CD4-positive, alpha-beta T cell (primary cell): ENCODE measurements around the gene SESN1. TPM values are rescaled to one million over a fixed set of nuclear protein-coding genes. Genes with fewer than 3 reads are reported as not detected.

Source experiments
- ATAC-seq: fragments of 200-7000 bp; cut with Tn5 transposase; one replicate; pipeline ENCODE4 v1.10.0; 2022; ENCODE audit warnings: mild to moderate bottlenecking; ENCODE audit not compliant: poor library complexity
- CTCF ChIA-PET: fragments of 350-600 bp; sonication (Branson Sonifier 250); formaldehyde crosslinking; loops from one replicate; lab custom pipeline; 2021; ENCODE audit warnings: antibody characterized with exemption, inconsistent platforms; lab: Charles Lee
- POLR2A ChIA-PET: fragments of 350-600 bp; sonication (Branson Sonifier 250); formaldehyde crosslinking; loops from one replicate; lab custom pipeline; 2021; ENCODE audit warnings: antibody characterized with exemption, inconsistent platforms; lab: Charles Lee
- DNase-seq, 14 experiments: peaks; one replicate each; pipeline ENCODE4 v3.0.0-alpha.2; 2013 to 2020; ENCODE audit warnings: mixed read lengths in 2 of 14
- H3K27ac ChIP-seq, 2 donors: one replicate each; pipeline versions ENCODE4 v1.5.1 to v1.7.0; 2013; ENCODE audit warnings: low read length in 2 of 2, low read depth in 1 of 2, mild to moderate bottlenecking in 1 of 2
- H3K27me3 ChIP-seq, 2 experiments: 1 replicate in 1 of 2; 2 replicates in 1 of 2; pipeline versions ENCODE4 v1.6.1 to v1.7.0; 2013; ENCODE audit warnings: low read length in 2 of 2, control low read depth in 1 of 2, mild to moderate bottlenecking in 1 of 2, moderate library complexity in 1 of 2; ENCODE audit not compliant: insufficient read depth in 2 of 2, control insufficient read depth in 1 of 2
- H3K36me3 ChIP-seq: one replicate; pipeline ENCODE4 v1.6.1; 2013; ENCODE audit warnings: low read length, control low read depth; ENCODE audit not compliant: insufficient read depth
- H3K4me1 ChIP-seq: one replicate; pipeline ENCODE4 v1.6.1; 2013; ENCODE audit warnings: low read length, control low read depth; ENCODE audit not compliant: insufficient read depth
- H3K4me3 ChIP-seq: one replicate; pipeline ENCODE4 v1.5.1; 2013; ENCODE audit warnings: mild to moderate bottlenecking, low read length, moderate library complexity
- H3K9me3 ChIP-seq, 2 experiments: 1 replicate in 1 of 2; 2 replicates in 1 of 2; pipeline versions ENCODE4 v1.6.1 to v1.7.0; 2013; ENCODE audit warnings: low read length in 2 of 2, mild to moderate bottlenecking in 2 of 2, control low read depth in 1 of 2, moderate library complexity in 1 of 2; ENCODE audit not compliant: control insufficient read depth in 1 of 2, insufficient read depth in 1 of 2
- H3K27ac Mint-ChIP-seq: one replicate; pipeline ENCODE4 v1.8.0; 2020; ENCODE audit warnings: mixed read lengths
- H3K27me3 Mint-ChIP-seq: one replicate; pipeline ENCODE4 v1.8.0; 2021; ENCODE audit warnings: mixed read lengths
- H3K36me3 Mint-ChIP-seq: one replicate; pipeline ENCODE4 v1.8.0; 2021; ENCODE audit warnings: low read depth, mixed read lengths
- H3K4me1 Mint-ChIP-seq: one replicate; pipeline ENCODE4 v1.8.0; 2021; ENCODE audit warnings: low read depth, mixed read lengths
- H3K4me3 Mint-ChIP-seq: one replicate; pipeline ENCODE4 v1.8.0; 2020; ENCODE audit warnings: mild to moderate bottlenecking, mixed read lengths
- H3K9me3 Mint-ChIP-seq: one replicate; pipeline ENCODE4 v1.8.0; 2020; ENCODE audit warnings: mixed read lengths
- intact Hi-C, 2 experiments: fragments of 100-400 bp; cut with DNase I in 1 of 2; cut with micrococcal nuclease in 1 of 2; formaldehyde crosslinking; loops; one replicate each; pipeline versions ENCODE4 v1.15.1 to v1.9.0; 2023 to 2025; cut with DNase I, micrococcal nuclease
- total RNA-seq, 174 experiments: library from RNA in 2 of 174; stranded (reverse) in 2 of 174; gene quantifications; one replicate each; pipeline ENCODE4 v1.2.3 and lab custom pipeline; 2021 to 2026
- TF ChIP-seq, protein P1 (sequence below): fragments of 200-600 bp; IDR thresholded peaks from one replicate; pipeline ENCODE4 v1.8.0; 2022; ENCODE audit warnings: antibody characterized with exemption, mild to moderate bottlenecking

SESN1 gene
- total RNA-seq, 2 experiments from 2014 or later = 95.9 to 98.3 TPM

DNA sequence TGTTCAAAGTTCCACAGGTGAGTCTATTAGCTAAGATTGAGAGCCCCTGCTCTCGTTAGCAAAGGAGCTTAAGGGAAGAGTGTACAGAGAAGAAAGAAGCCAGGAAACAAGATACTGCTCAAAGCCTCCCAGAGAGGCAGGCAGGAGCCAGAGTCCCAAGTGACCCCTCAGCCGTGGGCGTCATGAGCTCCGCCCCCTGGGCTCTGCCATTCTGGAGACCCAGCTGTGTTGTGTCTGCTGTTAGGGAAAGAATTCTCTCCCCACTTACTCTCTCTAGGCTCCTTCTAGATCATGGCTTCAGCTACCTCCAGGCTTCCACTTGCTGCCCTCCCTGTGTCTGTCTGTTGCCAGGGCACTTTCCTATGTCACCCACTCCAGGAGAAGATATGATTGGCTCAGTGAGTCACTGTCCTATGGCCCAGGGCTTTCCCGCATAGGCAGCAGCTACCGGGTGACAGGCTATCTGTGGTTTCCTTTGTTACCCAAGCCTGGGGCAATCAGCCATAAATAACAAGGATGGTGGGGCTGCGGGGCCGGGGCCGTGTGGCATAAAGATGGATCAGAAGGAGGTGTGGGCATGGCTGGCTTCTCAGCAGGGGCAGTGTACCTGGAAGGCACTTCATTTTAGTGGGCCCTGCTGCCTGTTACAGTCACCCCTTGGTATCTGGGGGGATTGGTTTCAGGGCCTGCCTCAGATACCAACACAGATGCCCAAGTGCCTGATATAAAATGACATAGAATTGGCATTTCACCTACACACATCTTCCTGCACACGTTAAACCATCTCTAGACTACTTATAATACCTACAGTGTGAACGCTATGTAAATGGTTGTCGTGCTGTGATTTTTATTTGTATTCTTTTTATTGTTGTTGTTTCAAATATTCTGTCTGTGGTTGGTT, 127.5 kb downstream of the SESN1 start:
- Mint-ChIP-seq H3K27ac (no peak overlapping the region), H3K36me3 (no peaks in the 10 kb centered on the region), H3K4me3 (no peak overlapping the region), H3K27me3 (no peaks in the 10 kb centered on the region), H3K4me1 (no peaks in the 10 kb centered on the region), H3K9me3 (no peaks in the 10 kb centered on the region)
- DNase-seq (peak in 3 of 14 experiments; percentile 40 to 76 (median 62)), ATAC-seq (no peak)
- peaks cover 12% of the 10 kb centered on the region for H3K4me1 ChIP-seq
- TF ChIP-seq, protein P1, sequence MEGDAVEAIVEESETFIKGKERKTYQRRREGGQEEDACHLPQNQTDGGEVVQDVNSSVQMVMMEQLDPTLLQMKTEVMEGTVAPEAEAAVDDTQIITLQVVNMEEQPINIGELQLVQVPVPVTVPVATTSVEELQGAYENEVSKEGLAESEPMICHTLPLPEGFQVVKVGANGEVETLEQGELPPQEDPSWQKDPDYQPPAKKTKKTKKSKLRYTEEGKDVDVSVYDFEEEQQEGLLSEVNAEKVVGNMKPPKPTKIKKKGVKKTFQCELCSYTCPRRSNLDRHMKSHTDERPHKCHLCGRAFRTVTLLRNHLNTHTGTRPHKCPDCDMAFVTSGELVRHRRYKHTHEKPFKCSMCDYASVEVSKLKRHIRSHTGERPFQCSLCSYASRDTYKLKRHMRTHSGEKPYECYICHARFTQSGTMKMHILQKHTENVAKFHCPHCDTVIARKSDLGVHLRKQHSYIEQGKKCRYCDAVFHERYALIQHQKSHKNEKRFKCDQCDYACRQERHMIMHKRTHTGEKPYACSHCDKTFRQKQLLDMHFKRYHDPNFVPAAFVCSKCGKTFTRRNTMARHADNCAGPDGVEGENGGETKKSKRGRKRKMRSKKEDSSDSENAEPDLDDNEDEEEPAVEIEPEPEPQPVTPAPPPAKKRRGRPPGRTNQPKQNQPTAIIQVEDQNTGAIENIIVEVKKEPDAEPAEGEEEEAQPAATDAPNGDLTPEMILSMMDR = no peak
- no peak overlapping the region for H3K4me3 ChIP-seq
- no peaks in the 10 kb centered on the region for H3K9me3 ChIP-seq
- H3K27ac ChIP-seq = no peak overlapping the region
- no peaks in the 10 kb centered on the region for H3K36me3 ChIP-seq
- POLR2A ChIA-PET = interaction anchor here (0.6 kb wide), 1 partner anchor 25 kb away, joined by 3 read pairs; no protein-coding TSS in a partner anchor
- intact Hi-C loops = no loop called here
- CTCF ChIA-PET = interaction anchor here (0.6 kb wide), 1 partner anchor 27 kb away, joined by 5 read pairs; no protein-coding TSS in a partner anchor
- no peaks in the 10 kb centered on the region for H3K27me3 ChIP-seq

DNA sequence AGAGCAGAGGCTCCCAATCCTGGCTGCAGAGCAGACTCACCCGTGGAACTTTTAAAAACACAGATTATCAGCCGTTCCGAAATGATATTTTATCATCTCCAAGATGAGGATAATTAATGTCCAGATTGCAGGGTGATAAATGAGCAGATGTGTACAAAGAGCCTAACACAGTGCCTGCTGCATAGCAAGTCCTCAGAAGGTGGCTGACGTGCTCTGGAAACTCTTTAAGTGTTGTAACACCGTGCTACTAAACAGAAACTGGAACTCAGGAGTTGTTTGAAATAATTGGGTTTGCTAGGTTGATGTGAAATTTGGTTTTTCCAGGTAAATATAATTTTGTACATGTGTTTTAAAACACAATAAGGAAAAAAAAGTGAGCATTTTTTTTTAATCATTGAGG, 128.4 kb downstream of the SESN1 start:
- H3K9me3 ChIP-seq = no peaks in the 10 kb centered on the region
- no peak overlapping the region for H3K27ac ChIP-seq
- H3K4me1 Mint-ChIP-seq = no peaks in the 10 kb centered on the region
- intact Hi-C loops = no loop called here
- no peak overlapping the region for H3K4me3 ChIP-seq
- ChIA-PET POLR2A (interaction anchor here (0.6 kb wide), 1 partner anchor 24 kb away, joined by 3 read pairs; no protein-coding TSS in a partner anchor), CTCF (interaction anchor here (0.6 kb wide), 1 partner anchor 27 kb away, joined by 5 read pairs; no protein-coding TSS in a partner anchor)
- H3K27me3 Mint-ChIP-seq = no peaks in the 10 kb centered on the region
- peaks cover 12% of the 10 kb centered on the region for H3K4me1 ChIP-seq
- H3K27me3 ChIP-seq = no peaks in the 10 kb centered on the region
- no peak overlapping the region for H3K4me3 Mint-ChIP-seq
- H3K9me3 Mint-ChIP-seq = no peaks in the 10 kb centered on the region
- ATAC-seq = no peak
- H3K27ac Mint-ChIP-seq = no peak overlapping the region
- H3K36me3 Mint-ChIP-seq = no peaks in the 10 kb centered on the region
- no peaks in the 10 kb centered on the region for H3K36me3 ChIP-seq
- no peak for DNase-seq
- TF ChIP-seq, protein P1 = no peak

DNA sequence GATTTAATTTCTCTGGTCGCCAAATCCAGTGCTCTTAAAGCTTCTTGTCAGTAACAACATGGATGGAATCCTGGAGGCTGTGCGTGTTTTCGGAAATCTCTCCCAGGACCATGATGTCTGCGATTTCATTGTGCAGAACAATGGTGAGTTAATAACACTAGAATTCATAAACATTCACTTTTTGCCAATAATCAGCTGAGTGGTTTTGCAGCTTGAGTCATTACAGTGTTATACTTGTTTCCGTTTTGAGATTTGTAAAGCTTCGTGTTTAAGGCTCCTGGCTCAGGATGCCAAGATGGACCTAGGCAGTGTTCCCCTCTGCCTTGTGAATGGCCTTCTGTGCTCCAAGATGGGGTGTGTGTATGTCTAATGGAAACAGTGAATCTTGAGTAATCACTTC, 132.7 kb downstream of the SESN1 start:
- Mint-ChIP-seq H3K4me3 (no peak overlapping the region), H3K27ac (no peak overlapping the region), H3K9me3 (no peaks in the 10 kb centered on the region), H3K36me3 (no peaks in the 10 kb centered on the region), H3K27me3 (no peaks in the 10 kb centered on the region), H3K4me1 (peaks cover 5% of the 10 kb centered on the region)
- no peaks in the 10 kb centered on the region for H3K9me3 ChIP-seq
- peaks cover 21% of the 10 kb centered on the region for H3K4me1 ChIP-seq
- no peak for DNase-seq
- H3K36me3 ChIP-seq = no peaks in the 10 kb centered on the region
- no peaks in the 10 kb centered on the region for H3K27me3 ChIP-seq
- CTCF ChIA-PET = no interaction called here
- TF ChIP-seq, protein P1 = no peak
- POLR2A ChIA-PET = no interaction called here
- intact Hi-C loops = no loop called here
- no peak overlapping the region for H3K27ac ChIP-seq
- H3K4me3 ChIP-seq = no peak overlapping the region
- no peak for ATAC-seq
